ENCODE measurements around the gene TNIP2.

GRCh38 chr4:2788532-2789103 lies 32.5 kb upstream of the TNIP2 start:
- TF ChIP-seq, protein P1, sequence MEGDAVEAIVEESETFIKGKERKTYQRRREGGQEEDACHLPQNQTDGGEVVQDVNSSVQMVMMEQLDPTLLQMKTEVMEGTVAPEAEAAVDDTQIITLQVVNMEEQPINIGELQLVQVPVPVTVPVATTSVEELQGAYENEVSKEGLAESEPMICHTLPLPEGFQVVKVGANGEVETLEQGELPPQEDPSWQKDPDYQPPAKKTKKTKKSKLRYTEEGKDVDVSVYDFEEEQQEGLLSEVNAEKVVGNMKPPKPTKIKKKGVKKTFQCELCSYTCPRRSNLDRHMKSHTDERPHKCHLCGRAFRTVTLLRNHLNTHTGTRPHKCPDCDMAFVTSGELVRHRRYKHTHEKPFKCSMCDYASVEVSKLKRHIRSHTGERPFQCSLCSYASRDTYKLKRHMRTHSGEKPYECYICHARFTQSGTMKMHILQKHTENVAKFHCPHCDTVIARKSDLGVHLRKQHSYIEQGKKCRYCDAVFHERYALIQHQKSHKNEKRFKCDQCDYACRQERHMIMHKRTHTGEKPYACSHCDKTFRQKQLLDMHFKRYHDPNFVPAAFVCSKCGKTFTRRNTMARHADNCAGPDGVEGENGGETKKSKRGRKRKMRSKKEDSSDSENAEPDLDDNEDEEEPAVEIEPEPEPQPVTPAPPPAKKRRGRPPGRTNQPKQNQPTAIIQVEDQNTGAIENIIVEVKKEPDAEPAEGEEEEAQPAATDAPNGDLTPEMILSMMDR (IDR thresholded peaks at IDR 0.05), result no peak
- no peak for TF ChIP-seq EP300 (IDR thresholded peaks at IDR 0.05; ENCODE audit: low read depth)
- TF ChIP-seq POLR2A (IDR thresholded peaks at IDR 0.05), result no peak
- TF ChIP-seq POLR2AphosphoS5 (IDR thresholded peaks at IDR 0.05), result no peak

Data from transverse colon (tissue), 4 donors.